GM21360 (cell line): ENCODE measurements around the gene SLC50A1.
"Not testable (repeated sequence)": the region's sequence is repeated elsewhere in the genome, so short reads cannot be mapped to it uniquely, and the experiment has no call there.

Experiments
- ATAC-seq: cut with Tn5 transposase; IDR thresholded peaks from one replicate; pipeline ENCODE4 v1.9.1; 2021; ENCODE audit warnings: mild to moderate bottlenecking, moderate library complexity; ENCODE audit not compliant: unreplicated experiment

The SLC50A1 gene

DNA sequence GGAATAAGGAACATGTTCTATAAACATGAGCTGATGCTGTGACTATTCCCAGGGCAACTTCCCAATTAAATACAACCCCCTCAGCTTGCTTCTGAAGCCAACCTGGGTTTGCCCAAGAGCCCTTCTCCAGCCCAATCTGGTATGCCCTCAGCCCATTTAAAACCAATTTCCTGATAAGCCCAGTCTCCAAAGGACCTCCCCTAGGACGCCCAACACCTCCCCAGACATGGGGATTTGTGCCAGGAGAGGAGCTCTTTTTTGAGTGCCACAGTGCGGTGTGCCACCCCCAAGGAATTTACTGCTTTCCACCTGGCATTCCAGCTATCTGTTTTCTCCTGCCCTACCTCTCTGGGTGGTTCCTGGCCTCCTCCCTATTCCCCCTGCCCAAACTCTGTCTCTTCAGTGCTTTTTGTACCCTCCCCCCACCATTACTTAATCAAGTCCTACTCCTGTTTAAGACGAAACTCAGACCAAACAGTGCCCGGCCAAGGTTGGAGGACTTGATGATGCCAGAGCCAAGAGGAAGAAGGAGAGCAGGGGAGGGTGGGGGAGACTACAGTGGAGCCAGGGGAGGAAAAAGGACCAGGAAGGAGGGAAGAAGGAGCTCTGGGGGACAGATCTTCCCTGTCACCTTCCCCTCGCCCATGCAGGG is 19.4 kb upstream of the SLC50A1 start:
- no peak for ATAC-seq

DNA sequence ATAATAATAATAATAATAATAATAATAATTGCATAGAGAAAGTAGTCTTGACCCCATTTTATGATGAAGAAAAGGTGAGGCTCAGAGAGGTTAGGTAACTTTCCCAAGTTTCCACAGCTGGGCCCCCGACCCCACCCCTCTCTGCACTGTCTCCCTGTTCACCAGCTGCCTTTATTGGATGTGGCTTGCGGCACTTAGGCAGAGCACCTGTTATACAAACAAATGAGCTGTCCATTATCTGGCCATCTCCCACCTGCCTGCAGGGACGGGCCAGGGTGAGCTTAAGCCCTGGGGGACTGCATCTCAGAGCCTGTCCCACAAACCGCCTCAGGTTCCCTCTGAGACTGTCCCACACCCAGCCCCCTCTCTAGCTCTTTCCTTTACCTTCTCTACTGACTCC is 18.0 kb upstream of the SLC50A1 start:
- no peak for ATAC-seq

DNA sequence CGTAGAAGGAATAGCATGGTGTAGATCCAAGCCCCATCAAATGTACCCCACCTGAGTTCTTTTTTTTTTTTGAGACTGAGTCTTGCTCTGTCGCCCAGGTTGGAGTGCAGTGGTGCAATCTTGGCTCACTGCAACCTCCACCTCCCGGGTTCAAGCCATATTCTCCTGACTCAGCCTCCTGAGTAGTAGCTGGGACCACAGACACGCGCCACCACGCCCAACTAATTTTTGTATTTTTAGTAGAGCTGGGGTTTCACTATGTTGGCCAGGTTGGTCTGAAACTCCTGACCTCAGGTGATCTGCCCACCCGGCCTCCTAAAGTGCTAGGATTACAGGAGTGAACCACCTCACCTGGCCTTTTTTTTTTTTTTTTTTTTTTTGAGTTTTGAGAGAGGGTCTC is 17.6 kb upstream of the SLC50A1 start:
- ATAC-seq: not testable (repeated sequence)

GRCh38 chr1:155120253-155120652 is 15.4 kb upstream of the SLC50A1 start:
- no peak for ATAC-seq

DNA sequence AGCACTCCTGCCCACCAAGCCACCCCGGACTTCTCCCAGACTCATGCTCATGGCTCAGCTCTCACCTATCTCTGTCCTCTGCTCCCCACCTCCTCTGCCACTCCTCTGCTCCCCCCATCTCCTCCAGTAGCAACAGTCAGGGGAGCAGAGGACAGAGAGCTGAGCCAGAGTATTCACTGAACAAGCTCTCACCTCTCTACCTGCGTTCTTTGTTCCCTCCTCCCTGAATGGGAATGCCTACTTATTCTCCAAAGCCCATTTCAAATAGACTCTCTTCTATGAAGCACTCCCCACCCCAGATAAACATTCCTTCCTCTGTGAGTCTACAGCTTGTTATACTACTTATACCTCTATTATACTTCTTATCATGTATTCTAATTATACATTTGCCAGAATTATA is 14.4 kb upstream of the SLC50A1 start:
- no peak for ATAC-seq

GRCh38 chr1:155122308-155122707 is 13.3 kb upstream of the SLC50A1 start:
- ATAC-seq: no peak

DNA sequence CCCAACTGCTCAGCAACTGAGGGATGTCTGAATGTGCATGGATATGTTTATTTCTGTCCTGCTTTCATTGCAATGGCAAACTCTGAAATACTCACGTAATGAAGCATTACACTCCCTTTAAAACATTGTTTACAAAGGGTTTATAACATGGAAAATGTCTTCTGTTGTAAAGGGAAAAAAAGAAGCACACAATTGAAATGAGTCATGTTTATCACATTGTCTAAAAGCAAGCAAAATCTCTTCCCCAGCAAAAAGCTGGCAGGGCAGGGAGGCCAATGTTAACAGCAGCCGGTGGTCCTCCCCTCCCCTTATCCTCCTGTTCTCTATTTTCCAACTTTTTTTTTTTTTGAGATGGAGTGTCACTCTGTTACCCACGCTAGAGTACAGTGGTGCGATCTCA is 11.9 kb upstream of the SLC50A1 start:
- ATAC-seq: no peak

- ATAC-seq: no peak
Observed at GRCh38 chr1:155124503-155125463, 10.9 kb upstream of the SLC50A1 start.

GRCh38 chr1:155125511-155125945 is 10.1 kb upstream of the SLC50A1 start:
- no peak for ATAC-seq

DNA sequence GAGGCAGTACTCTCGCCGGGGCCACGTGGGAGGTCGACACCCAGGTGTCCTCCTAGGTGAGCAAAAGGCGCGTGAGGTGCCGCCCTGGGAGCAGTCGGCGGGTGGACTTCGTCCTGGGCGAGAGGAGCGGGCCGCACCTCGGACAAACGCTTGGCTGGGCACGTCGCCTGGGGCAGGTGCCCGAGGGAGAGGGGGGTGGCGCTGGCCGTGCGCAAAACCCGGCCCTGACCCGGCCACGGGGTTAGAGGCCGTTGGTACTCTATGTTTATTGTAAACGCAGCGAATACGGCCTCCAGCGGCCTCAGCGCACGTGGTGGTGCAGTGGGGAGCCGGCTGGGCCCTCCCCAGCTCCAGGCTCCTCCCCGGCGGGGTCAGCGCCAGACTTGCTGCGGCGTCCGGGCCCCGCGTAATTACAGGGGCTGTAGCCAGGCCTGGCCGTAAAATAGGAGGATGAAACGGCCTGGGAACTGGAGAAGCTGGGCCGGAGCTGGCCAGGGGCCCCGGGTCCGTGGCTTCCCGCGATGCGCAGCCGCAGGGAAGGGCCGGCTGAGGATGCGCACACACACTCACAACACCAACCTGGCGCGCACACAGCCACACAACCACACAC is 9.6 kb upstream of the SLC50A1 start:
- no peak for ATAC-seq

DNA sequence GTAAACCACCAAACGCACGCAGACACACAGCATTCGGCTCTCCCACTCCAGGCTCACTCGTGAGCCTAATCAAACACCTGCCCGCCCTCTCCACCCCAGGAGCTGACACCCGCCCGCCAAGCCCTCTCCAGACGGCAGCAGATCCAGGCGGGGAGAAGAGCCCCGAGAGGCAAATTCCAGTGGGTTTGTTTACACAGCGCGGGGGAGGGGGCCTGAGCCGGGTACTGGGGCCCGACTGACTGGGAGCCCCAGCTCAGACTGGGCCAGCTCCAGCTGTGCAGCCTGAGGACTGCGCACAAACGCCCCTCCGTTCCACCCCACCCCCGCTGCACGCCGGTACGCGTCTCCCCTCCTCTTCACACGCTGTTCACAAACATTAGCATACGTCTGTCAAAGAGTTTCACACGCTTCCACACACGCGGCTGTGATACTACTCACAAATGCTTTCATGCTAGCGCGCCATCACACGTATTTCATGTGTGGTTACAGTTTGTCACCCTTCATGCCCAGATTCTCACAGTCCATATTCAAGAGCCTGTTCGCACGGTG is 9.0 kb upstream of the SLC50A1 start:
- ATAC-seq: no peak

DNA sequence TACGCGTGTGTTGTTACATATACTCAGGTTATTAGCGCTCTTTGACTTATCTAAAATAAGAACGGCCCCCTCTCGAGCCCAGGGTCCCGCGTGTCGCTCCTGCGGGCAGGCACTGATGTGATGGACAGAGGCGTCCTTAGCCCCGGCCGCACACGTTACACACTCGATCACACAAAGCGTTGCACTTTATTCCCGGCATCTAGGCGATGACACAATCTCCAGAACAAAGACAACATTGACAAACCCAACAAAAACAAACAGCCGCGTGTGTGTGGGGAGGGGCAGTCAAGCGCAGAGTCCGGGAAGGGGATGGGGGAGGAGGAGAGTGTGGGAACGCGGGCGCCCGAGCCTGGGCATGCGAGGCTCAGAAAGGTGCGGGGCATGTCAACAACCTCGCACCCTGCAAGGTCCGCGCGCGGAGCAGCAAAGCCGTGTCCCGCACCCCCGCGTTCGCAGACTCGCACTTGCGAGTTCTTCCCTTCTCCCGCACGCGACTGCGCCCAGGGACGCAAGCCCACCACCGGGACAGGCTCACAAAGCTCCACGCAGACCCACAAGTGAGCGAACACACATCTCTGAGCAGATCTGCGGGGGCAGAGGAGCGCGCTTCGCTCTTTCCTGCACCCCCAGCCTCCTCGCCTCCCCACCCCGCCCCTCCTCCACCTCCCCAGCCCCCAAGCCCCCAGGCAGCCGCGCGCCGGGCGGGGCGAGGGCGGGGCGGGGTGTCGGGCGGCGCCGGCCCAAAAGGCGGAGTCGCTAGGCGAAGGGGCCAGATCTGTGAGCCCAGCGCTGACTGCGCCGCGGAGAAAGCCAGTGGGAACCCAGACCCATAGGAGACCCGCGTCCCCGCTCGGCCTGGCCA is 8.3 kb upstream of the SLC50A1 start, which contains the start of gene EFNA1:
Gene EFNA1, plus strand, starts transcription at position 772 of the 862 bp plus-strand sequence. CDS start 102 bp downstream, outside the sequence.
- no peak for ATAC-seq

DNA sequence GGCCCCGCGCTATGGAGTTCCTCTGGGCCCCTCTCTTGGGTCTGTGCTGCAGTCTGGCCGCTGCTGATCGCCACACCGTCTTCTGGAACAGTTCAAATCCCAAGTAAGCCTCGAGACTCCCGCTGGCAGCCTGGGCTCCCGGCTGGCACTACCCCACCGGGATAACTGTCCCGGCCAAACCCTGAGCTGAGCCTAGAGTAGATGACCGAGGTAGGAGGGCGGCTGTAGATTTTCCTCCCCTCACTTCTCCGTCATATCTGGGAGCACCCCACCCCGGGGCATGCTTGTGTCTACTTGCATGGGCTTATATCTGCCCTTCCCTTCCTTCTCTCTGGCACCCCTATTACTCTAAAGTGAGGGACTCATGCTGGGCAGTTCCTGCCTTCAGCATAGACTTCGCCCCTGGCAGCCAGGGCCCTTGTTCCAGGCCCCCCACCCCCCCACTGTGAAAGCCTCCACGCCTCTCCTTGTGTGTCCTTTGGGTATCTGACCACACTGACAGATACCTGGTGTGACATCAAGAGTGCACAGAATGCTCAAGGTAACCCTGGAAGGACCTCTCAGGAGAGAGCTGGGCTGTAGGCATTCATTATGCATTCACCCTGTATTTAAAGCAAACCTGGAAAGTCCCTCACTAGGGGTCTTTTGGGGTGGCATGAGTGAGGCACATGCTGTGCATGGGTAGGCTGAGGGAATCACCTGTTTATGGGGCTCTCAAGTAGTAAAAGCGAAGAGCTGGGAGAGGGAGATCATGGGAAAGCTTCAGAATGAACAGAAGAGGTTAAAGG is 7.5 kb upstream of the SLC50A1 start:
- ATAC-seq: no peak

- no peak for ATAC-seq
Observed at GRCh38 chr1:155128755-155129473, 6.7 kb upstream of the SLC50A1 start.

- no peak for ATAC-seq
Observed at GRCh38 chr1:155130272-155131006, 5.2 kb upstream of the SLC50A1 start.

DNA sequence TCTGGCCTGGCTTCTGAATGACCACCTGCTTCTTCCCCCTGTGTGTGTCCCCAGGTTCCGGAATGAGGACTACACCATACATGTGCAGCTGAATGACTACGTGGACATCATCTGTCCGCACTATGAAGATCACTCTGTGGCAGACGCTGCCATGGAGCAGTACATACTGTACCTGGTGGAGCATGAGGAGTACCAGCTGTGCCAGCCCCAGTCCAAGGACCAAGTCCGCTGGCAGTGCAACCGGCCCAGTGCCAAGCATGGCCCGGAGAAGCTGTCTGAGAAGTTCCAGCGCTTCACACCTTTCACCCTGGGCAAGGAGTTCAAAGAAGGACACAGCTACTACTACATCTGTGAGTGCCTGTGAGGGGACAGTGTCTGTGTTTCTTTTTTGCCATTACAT is 4.4 kb upstream of the SLC50A1 start:
- ATAC-seq: no peak

DNA sequence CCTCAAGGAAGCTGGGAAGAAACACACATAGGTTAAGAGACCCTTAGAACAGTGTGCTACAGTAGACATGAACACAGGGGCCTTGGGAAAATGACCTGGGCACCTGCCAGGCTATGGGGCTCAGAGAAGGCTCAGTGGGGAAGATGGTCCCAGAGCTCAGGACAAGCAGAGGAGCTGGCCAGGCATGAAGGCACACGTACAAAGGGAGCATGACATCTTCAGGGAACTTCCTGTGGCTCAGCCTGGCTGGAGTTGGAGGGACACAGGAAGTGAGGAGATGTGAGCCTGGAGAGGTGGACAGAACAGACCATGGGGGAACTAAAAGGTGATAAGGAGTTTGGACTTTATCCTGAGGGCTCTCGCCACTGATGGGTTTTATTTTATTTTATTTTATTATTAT is 3.8 kb upstream of the SLC50A1 start:
- ATAC-seq: no peak

DNA sequence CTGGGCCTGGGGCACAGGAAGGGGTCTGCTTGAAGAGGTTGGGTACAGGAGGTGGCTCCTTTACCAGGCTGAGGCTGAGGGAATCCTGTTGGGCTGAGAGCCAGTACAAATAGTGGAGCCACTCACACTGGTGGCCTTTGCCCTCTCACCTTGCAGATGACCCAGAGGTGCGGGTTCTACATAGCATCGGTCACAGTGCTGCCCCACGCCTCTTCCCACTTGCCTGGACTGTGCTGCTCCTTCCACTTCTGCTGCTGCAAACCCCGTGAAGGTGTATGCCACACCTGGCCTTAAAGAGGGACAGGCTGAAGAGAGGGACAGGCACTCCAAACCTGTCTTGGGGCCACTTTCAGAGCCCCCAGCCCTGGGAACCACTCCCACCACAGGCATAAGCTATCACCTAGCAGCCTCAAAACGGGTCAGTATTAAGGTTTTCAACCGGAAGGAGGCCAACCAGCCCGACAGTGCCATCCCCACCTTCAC is 1.8 kb upstream of the SLC50A1 start:
- ATAC-seq: no peak
